ENCODE data around the gene SYK.

DNA sequence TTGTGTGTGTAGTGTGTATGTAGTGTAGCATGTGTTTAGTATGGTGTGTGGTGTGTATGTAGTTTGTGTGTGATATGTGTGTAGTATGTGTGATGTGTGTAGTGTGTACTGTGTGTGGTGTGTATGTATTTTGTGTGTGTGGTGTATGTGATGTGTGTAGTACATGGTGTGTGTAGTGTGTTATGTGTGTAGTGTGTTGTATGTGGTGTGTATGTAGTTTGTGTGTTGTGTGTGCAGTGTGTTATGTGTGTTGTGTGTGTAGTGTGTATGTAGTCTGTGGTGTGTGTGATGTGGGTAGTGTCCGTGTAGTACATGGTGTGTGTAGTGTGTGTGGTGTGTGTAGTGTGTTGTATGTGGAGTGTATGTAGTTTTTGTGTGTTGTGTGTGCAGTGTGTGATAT lies 40.0 kb downstream of the SYK start:
- TF ChIP-seq, protein P1, sequence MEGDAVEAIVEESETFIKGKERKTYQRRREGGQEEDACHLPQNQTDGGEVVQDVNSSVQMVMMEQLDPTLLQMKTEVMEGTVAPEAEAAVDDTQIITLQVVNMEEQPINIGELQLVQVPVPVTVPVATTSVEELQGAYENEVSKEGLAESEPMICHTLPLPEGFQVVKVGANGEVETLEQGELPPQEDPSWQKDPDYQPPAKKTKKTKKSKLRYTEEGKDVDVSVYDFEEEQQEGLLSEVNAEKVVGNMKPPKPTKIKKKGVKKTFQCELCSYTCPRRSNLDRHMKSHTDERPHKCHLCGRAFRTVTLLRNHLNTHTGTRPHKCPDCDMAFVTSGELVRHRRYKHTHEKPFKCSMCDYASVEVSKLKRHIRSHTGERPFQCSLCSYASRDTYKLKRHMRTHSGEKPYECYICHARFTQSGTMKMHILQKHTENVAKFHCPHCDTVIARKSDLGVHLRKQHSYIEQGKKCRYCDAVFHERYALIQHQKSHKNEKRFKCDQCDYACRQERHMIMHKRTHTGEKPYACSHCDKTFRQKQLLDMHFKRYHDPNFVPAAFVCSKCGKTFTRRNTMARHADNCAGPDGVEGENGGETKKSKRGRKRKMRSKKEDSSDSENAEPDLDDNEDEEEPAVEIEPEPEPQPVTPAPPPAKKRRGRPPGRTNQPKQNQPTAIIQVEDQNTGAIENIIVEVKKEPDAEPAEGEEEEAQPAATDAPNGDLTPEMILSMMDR (IDR thresholded peaks at IDR 0.05), result no peak
- TF ChIP-seq POLR2A (IDR thresholded peaks at IDR 0.05), result no peak
